ENCODE results near the gene LPA. TPM values are rescaled to one million over a fixed set of nuclear protein-coding genes. Genes with fewer than 3 reads are reported as not detected.

The LPA gene
- total RNA-seq, 1 donor from 2014 or later, result 3.2 TPM

- H3K27ac Mint-ChIP-seq, result no peak overlapping the region
- H3K9me3 Mint-ChIP-seq (ENCODE audit: low read depth), result peaks cover 13% of the 10 kb centered on the region
- H3K36me3 Mint-ChIP-seq (ENCODE audit: insufficient read depth), result no peaks in the 10 kb centered on the region
- no peak overlapping the region for H3K4me3 Mint-ChIP-seq (ENCODE audit: low read depth)
- no peak for TF ChIP-seq CTCF (IDR thresholded peaks at IDR 0.05; ENCODE audit: unreplicated experiment)
- no peaks in the 10 kb centered on the region for H3K27me3 Mint-ChIP-seq
- peaks cover 5% of the 10 kb centered on the region for H3K4me1 Mint-ChIP-seq (ENCODE audit: low read depth)
- DNase-seq (ENCODE audit: low spot score, unreplicated experiment), result no peak
Measured at GRCh38 chr6:160510199-160510598, 153.9 kb downstream of the LPA start.

- TF ChIP-seq CTCF (IDR thresholded peaks at IDR 0.05; ENCODE audit: unreplicated experiment), result no peak
- Mint-ChIP-seq H3K4me1 (ENCODE audit: low read depth) (peaks cover 5% of the 10 kb centered on the region), H3K4me3 (ENCODE audit: low read depth) (no peak overlapping the region), H3K27ac (no peak overlapping the region), H3K27me3 (no peaks in the 10 kb centered on the region), H3K9me3 (ENCODE audit: low read depth) (peaks cover 10% of the 10 kb centered on the region), H3K36me3 (ENCODE audit: insufficient read depth) (no peaks in the 10 kb centered on the region)
- no peak for DNase-seq (ENCODE audit: low spot score, unreplicated experiment)
Measured at GRCh38 chr6:160509610-160510009, 154.5 kb downstream of the LPA start.

- H3K4me1 Mint-ChIP-seq (ENCODE audit: low read depth), result peaks cover 5% of the 10 kb centered on the region
- no peak overlapping the region for H3K4me3 Mint-ChIP-seq (ENCODE audit: low read depth)
- H3K9me3 Mint-ChIP-seq (ENCODE audit: low read depth), result peaks cover 16% of the 10 kb centered on the region
- no peaks in the 10 kb centered on the region for H3K36me3 Mint-ChIP-seq (ENCODE audit: insufficient read depth)
- no peak for DNase-seq (ENCODE audit: low spot score, unreplicated experiment)
- H3K27me3 Mint-ChIP-seq, result no peaks in the 10 kb centered on the region
- TF ChIP-seq CTCF (IDR thresholded peaks at IDR 0.05; ENCODE audit: unreplicated experiment), result no peak
- H3K27ac Mint-ChIP-seq, result no peak overlapping the region
Measured at GRCh38 chr6:160508599-160508998, 155.5 kb downstream of the LPA start.

- no peaks in the 10 kb centered on the region for H3K36me3 Mint-ChIP-seq (ENCODE audit: insufficient read depth)
- H3K4me3 Mint-ChIP-seq (ENCODE audit: low read depth), result no peak overlapping the region
- H3K4me1 Mint-ChIP-seq (ENCODE audit: low read depth), result peaks cover 5% of the 10 kb centered on the region
- H3K9me3 Mint-ChIP-seq (ENCODE audit: low read depth), result peaks cover 16% of the 10 kb centered on the region
- no peaks in the 10 kb centered on the region for H3K27me3 Mint-ChIP-seq
- no peak for DNase-seq (ENCODE audit: low spot score, unreplicated experiment)
- no peak for TF ChIP-seq CTCF (IDR thresholded peaks at IDR 0.05; ENCODE audit: unreplicated experiment)
- no peak overlapping the region for H3K27ac Mint-ChIP-seq
Measured at GRCh38 chr6:160507420-160507819, 156.7 kb downstream of the LPA start.

GRCh38 chr6:160505970-160506369 is 158.1 kb downstream of the LPA start:
- Mint-ChIP-seq H3K4me3 (ENCODE audit: low read depth) (no peak overlapping the region), H3K4me1 (ENCODE audit: low read depth) (peaks cover 4% of the 10 kb centered on the region), H3K9me3 (ENCODE audit: low read depth) (peaks cover 16% of the 10 kb centered on the region), H3K36me3 (ENCODE audit: insufficient read depth) (no peaks in the 10 kb centered on the region), H3K27me3 (no peaks in the 10 kb centered on the region), H3K27ac (no peak overlapping the region)
- no peak for TF ChIP-seq CTCF (IDR thresholded peaks at IDR 0.05; ENCODE audit: unreplicated experiment)
- DNase-seq (ENCODE audit: low spot score, unreplicated experiment), result no peak

All from progenitor cell of endocrine pancreas (in vitro differentiated cells).